Embryonic facial prominence (tissue), 1 donor: Measurements from ENCODE around the gene ELAVL1.
A peak's percentile ranks its signal among the peaks of the same experiment; 100 is the strongest.
"Not testable (repeated sequence)": the region's sequence is repeated elsewhere in the genome, so short reads cannot be mapped to it uniquely, and the experiment has no call there.

Experiments
- DNase-seq: peaks from one replicate; pipeline ENCODE4 v3.0.0-alpha.2; 2016; ENCODE audit errors: extremely low spot score

ELAVL1 gene

GRCh38 chr19:7924241-7924640 is 81.2 kb downstream of the ELAVL1 start:
- no peak for DNase-seq

GRCh38 chr19:7923295-7924191 is 81.9 kb downstream of the ELAVL1 start:
- DNase-seq = no peak

GRCh38 chr19:7922836-7923195 is 82.6 kb downstream of the ELAVL1 start:
- DNase-seq = no peak

GRCh38 chr19:7921967-7922835 is 83.2 kb downstream of the ELAVL1 start:
- DNase-seq = no peak

GRCh38 chr19:7921302-7921966 is 84.0 kb downstream of the ELAVL1 start:
- DNase-seq = no peak

GRCh38 chr19:7920519-7921301 is 84.7 kb downstream of the ELAVL1 start:
- DNase-seq = peak; percentile 98

GRCh38 chr19:7919610-7920518 is 85.6 kb downstream of the ELAVL1 start, which contains the start of gene SNAPC2:
TSS of gene SNAPC2 (plus strand) at chr19:7920338. CDS start at chr19:7920367, 29 bp downstream.
- peak; percentile 82 for DNase-seq

GRCh38 chr19:7918615-7919421 is 86.6 kb downstream of the ELAVL1 start:
- no peak for DNase-seq

- not testable (repeated sequence) for DNase-seq
These were observed 87.3 kb downstream of the ELAVL1 start for GRCh38 chr19:7918062-7918614.

- DNase-seq = no peak
These were observed 88.0 kb downstream of the ELAVL1 start for GRCh38 chr19:7917267-7918061.

GRCh38 chr19:7916955-7917266 is 88.5 kb downstream of the ELAVL1 start:
- DNase-seq = no peak

- no peak for DNase-seq
These were observed 89.1 kb downstream of the ELAVL1 start for GRCh38 chr19:7916103-7916954.

- DNase-seq = no peak
These were observed 90.0 kb downstream of the ELAVL1 start for GRCh38 chr19:7915250-7916102.

GRCh38 chr19:7914598-7915045 is 90.8 kb downstream of the ELAVL1 start, which contains the start of gene TGFBR3L:
TSS of gene TGFBR3L (plus strand) at chr19:7914830.
- DNase-seq = no peak

GRCh38 chr19:7914099-7914498 is 91.3 kb downstream of the ELAVL1 start:
- DNase-seq = no peak

GRCh38 chr19:7913652-7914051 is 91.8 kb downstream of the ELAVL1 start:
- no peak for DNase-seq
